Embryonic facial prominence (tissue), 1 donor: ENCODE measurements around the gene GFPT1.
"Not testable (repeated sequence)": the region's sequence is repeated elsewhere in the genome, so short reads cannot be mapped to it uniquely, and the experiment has no call there.

ENCODE experiments used
- DNase-seq: peaks from one replicate; pipeline ENCODE4 v3.0.0-alpha.2; 2016; ENCODE audit errors: extremely low spot score

Gene GFPT1

GRCh38 chr2:69386789-69387734 lies at the start of gene GFPT1:
GFPT1 (minus strand) TSS chr2:69387227; CDS start chr2:69387071, 156 bp downstream.
- DNase-seq, result peak; percentile 83

DNA sequence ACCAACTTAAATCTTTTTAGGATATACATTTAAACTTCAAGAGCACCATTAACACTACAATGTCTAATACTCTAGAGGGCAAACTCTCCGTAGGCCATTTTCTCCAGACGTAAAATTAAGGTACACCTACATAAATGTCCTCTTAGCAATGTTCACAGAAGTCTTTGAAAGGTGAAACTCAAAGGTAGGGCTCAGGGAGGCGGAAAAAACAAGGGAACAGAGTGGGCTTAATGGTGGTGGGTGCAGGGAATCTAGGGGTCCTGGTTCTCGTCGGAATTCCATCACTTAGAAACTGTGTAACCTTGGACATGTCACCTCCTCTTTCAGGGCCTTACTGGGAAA lies 49.5 kb upstream of the GFPT1 start:
- DNase-seq, result no peak

DNA sequence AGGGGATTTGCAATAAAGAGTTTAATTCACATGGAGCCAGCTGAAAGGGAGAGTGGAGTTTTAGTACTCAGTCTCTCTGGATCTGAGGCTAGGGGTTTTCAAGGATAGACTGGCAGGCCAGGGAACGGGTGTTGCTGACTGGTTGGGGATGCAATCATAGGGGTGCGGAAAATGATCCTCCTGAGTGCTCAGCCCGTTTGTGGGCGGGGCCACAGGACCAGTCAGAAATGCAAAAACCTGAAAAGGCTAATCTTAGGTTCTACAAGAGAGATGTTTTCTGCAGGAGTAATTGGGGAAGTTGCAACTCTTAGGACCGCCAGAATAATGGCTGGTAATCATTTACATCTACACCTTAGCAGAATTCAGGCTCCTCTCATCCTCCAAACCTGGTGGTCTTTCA lies 47.7 kb upstream of the GFPT1 start:
- DNase-seq, result no peak

DNA sequence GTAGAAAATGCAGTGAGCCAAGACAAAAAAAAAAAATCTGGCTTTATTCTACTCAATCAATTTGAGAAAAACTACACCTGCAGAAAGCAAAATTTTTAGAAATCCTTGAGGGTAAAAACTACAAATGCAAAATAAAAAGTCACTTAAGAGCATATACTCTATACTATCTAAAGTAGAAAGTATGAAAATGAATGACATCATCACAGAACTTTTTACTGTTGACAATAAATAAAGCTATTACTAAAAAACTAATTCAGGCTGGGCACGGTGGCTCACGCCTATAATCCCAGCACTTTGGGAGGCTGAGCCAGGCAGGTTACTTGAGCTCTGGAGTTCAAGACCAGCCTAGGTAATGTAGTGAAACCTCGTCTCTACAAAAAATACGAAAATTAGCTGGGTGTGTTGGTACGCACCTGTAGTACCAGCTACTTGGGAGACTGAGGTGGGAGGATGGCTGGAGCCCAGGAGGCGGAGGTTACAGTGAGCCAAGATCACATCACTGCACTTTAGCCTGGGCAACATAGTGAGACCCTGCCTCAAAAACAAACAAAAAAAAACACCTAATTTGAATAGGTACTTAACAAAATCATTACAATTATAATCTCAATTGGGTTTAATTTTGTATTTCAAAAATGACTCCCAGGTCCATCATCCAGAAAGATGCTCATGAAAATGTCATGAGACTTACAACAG lies 42.6 kb upstream of the GFPT1 start:
- no peak for DNase-seq

GRCh38 chr2:69428981-69429380 lies 42.0 kb upstream of the GFPT1 start:
- DNase-seq, result no peak

- no peak for DNase-seq
These were observed 37.4 kb upstream of the GFPT1 start for GRCh38 chr2:69424419-69424818.

- no peak for DNase-seq
These were observed 35.2 kb upstream of the GFPT1 start for GRCh38 chr2:69422198-69422597.

- DNase-seq, result not testable (repeated sequence)
These were observed 32.1 kb upstream of the GFPT1 start for GRCh38 chr2:69419111-69419510.

DNA sequence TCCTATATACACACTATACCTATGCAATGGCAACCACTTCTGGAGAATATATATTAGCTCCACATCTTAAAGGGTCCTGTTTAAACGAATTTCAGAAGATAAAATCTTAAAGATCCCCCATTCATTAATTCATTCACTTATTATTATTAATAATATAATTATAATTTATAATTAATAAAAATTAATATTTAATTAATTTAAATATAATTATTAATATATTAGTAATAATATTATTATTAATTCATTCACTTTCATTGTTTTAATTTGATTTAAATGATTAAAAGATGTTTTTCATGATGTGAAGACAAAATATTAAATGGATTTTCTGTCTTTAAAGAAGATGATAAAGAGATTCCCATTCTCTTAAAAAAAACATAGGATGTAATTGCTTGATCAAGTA lies 29.1 kb upstream of the GFPT1 start:
- DNase-seq, result no peak

- no peak for DNase-seq
These were observed 24.1 kb upstream of the GFPT1 start for GRCh38 chr2:69411120-69411519.

DNA sequence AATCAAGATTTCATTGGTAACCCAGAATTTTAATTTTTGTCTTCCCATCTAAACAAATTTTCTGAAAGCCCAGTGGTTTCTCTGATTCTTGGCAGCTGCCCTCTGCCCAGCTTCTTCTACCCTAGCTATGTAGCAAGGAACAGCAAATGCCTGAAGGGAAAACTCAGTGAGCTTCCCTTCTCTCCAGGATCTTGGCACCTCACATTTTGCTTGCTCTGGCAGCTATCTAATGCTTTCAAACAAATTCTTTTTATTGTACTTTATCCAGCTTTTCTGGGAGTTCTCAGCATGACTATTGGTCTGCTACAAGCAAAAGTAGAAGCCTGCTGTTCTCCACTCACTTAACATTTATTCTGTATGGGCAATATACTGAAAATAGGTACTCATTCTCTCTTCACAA lies 18.3 kb upstream of the GFPT1 start:
- no peak for DNase-seq

- no peak for DNase-seq
These were observed 13.1 kb upstream of the GFPT1 start for GRCh38 chr2:69400121-69400520.

GRCh38 chr2:69397234-69397633 lies 10.2 kb upstream of the GFPT1 start:
- DNase-seq, result no peak

GRCh38 chr2:69395866-69396265 lies 8.8 kb upstream of the GFPT1 start:
- no peak for DNase-seq

GRCh38 chr2:69393963-69394362 lies 6.9 kb upstream of the GFPT1 start:
- DNase-seq, result no peak

- no peak for DNase-seq
These were observed 3.4 kb upstream of the GFPT1 start for GRCh38 chr2:69390471-69390870.

- DNase-seq, result no peak
These were observed 3.0 kb upstream of the GFPT1 start for GRCh38 chr2:69390001-69390400.

DNA sequence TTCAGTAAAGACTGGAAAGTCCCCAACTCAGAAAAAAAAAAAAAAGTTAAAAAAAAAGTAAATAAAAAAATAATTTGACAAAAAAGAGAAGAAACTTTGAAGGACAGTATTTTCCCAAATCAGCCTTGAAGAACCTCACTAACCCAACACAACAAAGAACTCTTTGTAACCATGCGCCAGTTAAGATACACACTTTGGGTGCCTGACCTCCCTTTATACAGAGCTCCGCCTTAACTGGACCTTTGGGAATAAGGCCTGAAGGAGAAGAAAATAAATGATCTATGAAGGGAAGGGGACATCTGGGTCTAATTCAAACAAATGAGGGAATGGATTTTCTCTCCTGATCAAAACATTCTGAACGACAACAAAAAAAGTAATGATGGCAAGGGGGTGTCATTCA lies 2.2 kb upstream of the GFPT1 start:
- DNase-seq, result no peak

DNA sequence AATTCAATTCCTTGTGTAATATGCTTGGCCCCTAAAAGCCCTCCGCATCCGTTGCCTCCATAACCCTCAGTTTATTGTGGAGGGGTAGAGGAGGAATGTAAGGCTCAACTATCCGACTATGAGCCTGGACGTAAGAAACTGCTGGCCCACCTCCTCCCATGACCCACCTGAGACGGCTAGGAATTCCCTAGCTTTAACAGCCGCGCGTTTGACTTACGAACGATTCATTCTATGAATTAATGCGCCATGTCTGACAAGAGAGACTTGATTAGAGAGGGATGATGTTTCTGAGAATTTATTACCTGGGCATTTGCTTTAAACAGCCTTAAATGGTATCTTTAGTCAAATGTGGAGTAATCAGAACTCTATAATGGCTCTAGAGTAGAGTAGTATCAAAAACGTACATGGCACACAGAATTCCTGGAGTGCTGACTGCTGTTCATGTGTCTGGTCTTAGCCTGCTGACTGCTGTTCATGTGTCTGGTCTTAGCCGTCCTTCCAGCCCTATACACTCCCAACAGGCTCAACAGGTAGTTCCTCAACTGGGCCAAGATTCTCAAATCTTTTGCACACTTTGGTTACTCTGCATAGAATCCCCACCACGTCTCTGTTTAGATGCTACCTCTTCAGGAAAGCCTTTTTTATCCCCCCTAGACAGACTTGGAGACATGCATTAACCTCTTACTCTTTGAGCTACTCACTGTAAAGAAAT lies 899 bp upstream of the GFPT1 start:
- DNase-seq, result no peak

DNA sequence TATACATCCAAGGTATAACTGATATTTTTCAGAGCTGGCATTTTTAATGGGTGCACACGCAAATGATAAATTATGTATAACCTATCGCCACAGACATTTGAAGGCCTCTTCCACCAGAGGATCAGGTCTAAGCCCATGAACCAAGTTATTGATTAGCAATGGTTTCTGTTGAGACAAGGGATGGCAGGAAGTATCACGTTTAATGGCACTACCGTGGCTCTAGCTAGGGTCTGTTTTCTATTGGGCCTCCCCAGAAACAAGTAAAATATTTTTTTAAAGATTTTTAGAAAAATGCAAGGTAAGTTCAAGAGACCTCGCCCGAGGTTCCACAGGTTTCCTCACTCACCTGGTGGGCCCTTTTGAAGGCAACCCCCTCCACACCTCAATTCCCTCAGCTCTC lies 667 bp downstream of the GFPT1 start:
- no peak for DNase-seq

- no peak for DNase-seq
These were observed 1.4 kb downstream of the GFPT1 start for GRCh38 chr2:69385443-69386151.

GRCh38 chr2:69384618-69385081 lies 2.4 kb downstream of the GFPT1 start:
- DNase-seq, result no peak
